Activated naive CD8-positive, alpha-beta T cell treated with anti-CD3 and anti-CD28 coated beads, Interleukin-2, amount 10 ng/mL, durations not matched to agents 7 days and 5 days (primary cell): ENCODE measurements around the gene ERLIN1. TPM values are rescaled to one million over a fixed set of nuclear protein-coding genes. Genes with fewer than 3 reads are reported as not detected.
"Not testable (repeated sequence)": the region's sequence is repeated elsewhere in the genome, so short reads cannot be mapped to it uniquely, and the experiment has no call there.

Experiments
- ATAC-seq: fragments of 150-1000 bp; cut with Tn5 transposase; one replicate; pipeline ENCODE4 v1.10.0; 2021; ENCODE audit warnings: low read depth, moderate library complexity
- POLR2A ChIA-PET: fragments of 350-600 bp; sonication (Branson Sonifier 250); formaldehyde crosslinking; loops from one replicate; lab custom pipeline; 2021; ENCODE audit warnings: antibody characterized with exemption; lab: Charles Lee
- DNase-seq: peaks from one replicate; pipeline ENCODE4 v3.0.0; 2021
- H3K27ac Mint-ChIP-seq: one replicate; pipeline ENCODE4 v1.8.0; 2022; ENCODE audit warnings: mild to moderate bottlenecking, mixed read lengths
- H3K27me3 Mint-ChIP-seq: one replicate; pipeline ENCODE4 v1.8.0; 2022; ENCODE audit warnings: mild to moderate bottlenecking, moderate library complexity, mixed read lengths
- H3K36me3 Mint-ChIP-seq: one replicate; pipeline ENCODE4 v1.8.0; 2021; ENCODE audit warnings: mild to moderate bottlenecking, mixed read lengths
- H3K4me1 Mint-ChIP-seq: one replicate; pipeline ENCODE4 v1.8.0; 2021; ENCODE audit warnings: mixed read lengths
- H3K4me3 Mint-ChIP-seq: one replicate; pipeline ENCODE4 v1.8.0; 2022; ENCODE audit warnings: mild to moderate bottlenecking, moderate library complexity, mixed read lengths
- H3K9me3 Mint-ChIP-seq: one replicate; pipeline ENCODE4 v1.8.0; 2021; ENCODE audit warnings: mixed read lengths
- total RNA-seq, 2 experiments: library from RNA; stranded (reverse); gene quantifications; one replicate each; pipeline ENCODE4 v1.2.3, GENCODE V29; 2021

Gene ERLIN1
- total RNA-seq, 2 experiments from 2014 or later = 14.9 to 16.2 TPM

GRCh38 chr10:100140070-100140469 is 45.8 kb downstream of the ERLIN1 start:
- peaks cover 3% of the 10 kb centered on the region for H3K9me3 Mint-ChIP-seq
- no peaks in the 10 kb centered on the region for H3K36me3 Mint-ChIP-seq
- no peak for DNase-seq
- POLR2A ChIA-PET = no interaction called here
- no peak overlapping the region for H3K27ac Mint-ChIP-seq
- peaks cover 30% of the 10 kb centered on the region for H3K27me3 Mint-ChIP-seq
- H3K4me3 Mint-ChIP-seq = no peak overlapping the region
- ATAC-seq = no peak
- no peaks in the 10 kb centered on the region for H3K4me1 Mint-ChIP-seq

- peaks cover 30% of the 10 kb centered on the region for H3K27me3 Mint-ChIP-seq
- POLR2A ChIA-PET = no interaction called here
- H3K4me1 Mint-ChIP-seq = no peaks in the 10 kb centered on the region
- DNase-seq (no peak), ATAC-seq (no peak)
- no peak overlapping the region for H3K4me3 Mint-ChIP-seq
- H3K27ac Mint-ChIP-seq = no peak overlapping the region
- H3K36me3 Mint-ChIP-seq = no peaks in the 10 kb centered on the region
- peaks cover 6% of the 10 kb centered on the region for H3K9me3 Mint-ChIP-seq
These were observed 46.8 kb downstream of the ERLIN1 start for GRCh38 chr10:100138921-100139496.

GRCh38 chr10:100135486-100135885 is 50.3 kb downstream of the ERLIN1 start:
- ATAC-seq (no peak), DNase-seq (no peak)
- Mint-ChIP-seq H3K9me3 (peaks cover 9% of the 10 kb centered on the region), H3K4me3 (no peak overlapping the region), H3K27me3 (peaks cover 25% of the 10 kb centered on the region), H3K27ac (no peak overlapping the region), H3K4me1 (peaks cover 3% of the 10 kb centered on the region), H3K36me3 (no peaks in the 10 kb centered on the region)
- POLR2A ChIA-PET = no interaction called here

- DNase-seq (no peak), ATAC-seq (no peak)
- H3K27me3 Mint-ChIP-seq = peaks cover 27% of the 10 kb centered on the region
- no peak overlapping the region for H3K4me3 Mint-ChIP-seq
- H3K4me1 Mint-ChIP-seq = peaks cover 3% of the 10 kb centered on the region
- POLR2A ChIA-PET = no interaction called here
- no peak overlapping the region for H3K27ac Mint-ChIP-seq
- no peaks in the 10 kb centered on the region for H3K36me3 Mint-ChIP-seq
- H3K9me3 Mint-ChIP-seq = peaks cover 9% of the 10 kb centered on the region
These were observed 52.0 kb downstream of the ERLIN1 start for GRCh38 chr10:100133801-100134200.

DNA sequence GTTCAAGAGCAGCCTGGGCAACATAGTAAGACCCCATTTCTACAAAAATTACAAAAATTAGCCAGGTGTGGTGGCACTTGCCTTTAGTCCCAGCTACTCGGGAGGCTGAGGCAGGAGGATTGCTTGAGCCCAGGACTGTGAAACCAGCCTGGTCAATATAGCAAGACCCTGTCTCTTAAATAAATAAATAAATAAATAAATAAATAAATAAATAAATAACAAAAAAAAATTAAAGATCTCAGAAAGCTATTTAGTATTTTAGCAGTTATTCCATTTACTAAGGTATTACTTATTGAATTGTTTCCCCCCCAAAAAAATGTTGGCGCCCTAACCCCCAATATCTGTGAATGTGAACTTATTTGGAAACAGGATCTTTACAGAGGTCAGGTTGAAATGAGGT is 53.4 kb downstream of the ERLIN1 start:
- POLR2A ChIA-PET = no interaction called here
- ATAC-seq (no peak), DNase-seq (no peak)
- Mint-ChIP-seq H3K36me3 (no peaks in the 10 kb centered on the region), H3K27ac (no peak overlapping the region), H3K9me3 (peaks cover 9% of the 10 kb centered on the region), H3K4me3 (no peak overlapping the region), H3K27me3 (peaks cover 27% of the 10 kb centered on the region), H3K4me1 (peaks cover 3% of the 10 kb centered on the region)

DNA sequence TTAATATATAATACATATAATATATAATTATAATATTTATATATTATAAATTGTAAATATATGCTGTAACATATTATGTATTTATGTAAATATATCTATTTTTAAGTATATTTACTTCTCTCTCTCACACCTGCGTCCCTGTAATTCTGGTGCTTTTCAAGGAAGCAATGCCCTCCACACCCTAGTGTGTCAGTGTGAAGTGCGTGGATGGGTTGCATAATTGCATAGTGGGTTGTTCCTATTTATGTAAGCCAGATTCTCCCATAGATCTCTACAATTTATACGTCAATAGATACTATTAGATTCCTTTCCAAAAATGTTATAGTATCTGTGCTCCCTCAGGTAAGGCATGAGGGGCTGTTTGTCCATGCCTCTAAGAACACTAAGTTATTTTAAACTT is 54.3 kb downstream of the ERLIN1 start:
- H3K27me3 Mint-ChIP-seq = peaks cover 22% of the 10 kb centered on the region
- DNase-seq (no peak), ATAC-seq (no peak)
- peaks cover 3% of the 10 kb centered on the region for H3K4me1 Mint-ChIP-seq
- no peak overlapping the region for H3K27ac Mint-ChIP-seq
- no peaks in the 10 kb centered on the region for H3K36me3 Mint-ChIP-seq
- POLR2A ChIA-PET = no interaction called here
- no peak overlapping the region for H3K4me3 Mint-ChIP-seq
- peaks cover 9% of the 10 kb centered on the region for H3K9me3 Mint-ChIP-seq

DNA sequence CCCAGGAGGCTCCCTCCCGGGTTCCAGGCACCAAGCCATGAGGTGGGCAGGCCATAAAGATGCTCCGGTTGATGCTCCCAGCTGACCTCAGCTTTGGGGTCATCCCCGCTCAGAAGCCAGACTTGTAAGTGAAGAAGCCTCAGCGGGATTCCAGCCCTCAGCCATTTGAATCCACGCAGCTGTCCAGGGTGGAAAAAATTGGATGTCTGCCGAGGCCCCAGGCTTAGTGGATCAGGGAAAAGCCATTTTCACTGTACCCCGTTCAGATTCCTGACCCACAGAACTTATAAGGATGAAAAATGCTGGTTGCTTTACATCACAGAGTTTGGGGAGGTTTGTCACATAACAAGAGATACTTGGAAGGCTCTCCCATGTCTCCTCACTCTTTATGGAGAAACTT is 55.0 kb downstream of the ERLIN1 start:
- DNase-seq (no peak), ATAC-seq (no peak)
- peaks cover 6% of the 10 kb centered on the region for H3K9me3 Mint-ChIP-seq
- peaks cover 3% of the 10 kb centered on the region for H3K4me1 Mint-ChIP-seq
- H3K36me3 Mint-ChIP-seq = no peaks in the 10 kb centered on the region
- POLR2A ChIA-PET = interaction anchor here (0.5 kb wide), 1 partner anchor 236 kb away, joined by 3 read pairs; no protein-coding TSS in a partner anchor
- H3K27ac Mint-ChIP-seq = no peak overlapping the region
- H3K27me3 Mint-ChIP-seq = peaks cover 17% of the 10 kb centered on the region
- no peak overlapping the region for H3K4me3 Mint-ChIP-seq

DNA sequence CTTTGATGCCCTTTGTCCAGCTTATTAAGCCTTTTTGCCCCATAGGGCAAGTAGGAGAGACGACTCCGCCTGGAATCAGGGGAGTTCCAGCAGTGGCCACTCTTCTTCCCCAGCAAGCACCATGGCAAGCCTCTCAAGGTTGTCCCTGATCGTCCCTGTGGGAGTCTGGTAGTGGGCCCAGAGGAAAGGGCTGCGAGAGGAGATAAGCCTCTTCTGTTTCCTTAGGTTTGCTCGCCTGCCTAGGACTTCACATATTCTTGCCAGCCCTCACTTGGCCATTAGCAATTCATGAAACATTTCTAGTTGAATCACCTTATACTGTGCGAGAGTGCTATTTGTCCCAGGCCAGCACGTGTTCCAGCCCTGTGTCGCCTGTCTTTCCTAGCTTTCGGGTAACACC is 56.4 kb downstream of the ERLIN1 start:
- DNase-seq (no peak), ATAC-seq (no peak)
- H3K9me3 Mint-ChIP-seq = peaks cover 3% of the 10 kb centered on the region
- peaks cover 3% of the 10 kb centered on the region for H3K4me1 Mint-ChIP-seq
- peaks cover 16% of the 10 kb centered on the region for H3K27me3 Mint-ChIP-seq
- H3K4me3 Mint-ChIP-seq = no peak overlapping the region
- POLR2A ChIA-PET = no interaction called here
- H3K36me3 Mint-ChIP-seq = no peaks in the 10 kb centered on the region
- H3K27ac Mint-ChIP-seq = no peak overlapping the region

GRCh38 chr10:100128951-100129350 is 56.9 kb downstream of the ERLIN1 start:
- Mint-ChIP-seq H3K27ac (no peak overlapping the region), H3K4me1 (peaks cover 5% of the 10 kb centered on the region), H3K9me3 (peaks cover 2% of the 10 kb centered on the region), H3K4me3 (no peak overlapping the region), H3K27me3 (peaks cover 16% of the 10 kb centered on the region), H3K36me3 (no peaks in the 10 kb centered on the region)
- ATAC-seq = no peak
- DNase-seq = no peak
- POLR2A ChIA-PET = no interaction called here

- H3K9me3 Mint-ChIP-seq, H3K4me3 Mint-ChIP-seq, H3K27ac Mint-ChIP-seq, H3K36me3 Mint-ChIP-seq, ATAC-seq, POLR2A ChIA-PET, H3K27me3 Mint-ChIP-seq, DNase-seq: not testable (repeated sequence)
- H3K4me1 Mint-ChIP-seq = peaks cover 17% of the 10 kb centered on the region
These were observed 60.5 kb downstream of the ERLIN1 start for GRCh38 chr10:100125335-100125734.

DNA sequence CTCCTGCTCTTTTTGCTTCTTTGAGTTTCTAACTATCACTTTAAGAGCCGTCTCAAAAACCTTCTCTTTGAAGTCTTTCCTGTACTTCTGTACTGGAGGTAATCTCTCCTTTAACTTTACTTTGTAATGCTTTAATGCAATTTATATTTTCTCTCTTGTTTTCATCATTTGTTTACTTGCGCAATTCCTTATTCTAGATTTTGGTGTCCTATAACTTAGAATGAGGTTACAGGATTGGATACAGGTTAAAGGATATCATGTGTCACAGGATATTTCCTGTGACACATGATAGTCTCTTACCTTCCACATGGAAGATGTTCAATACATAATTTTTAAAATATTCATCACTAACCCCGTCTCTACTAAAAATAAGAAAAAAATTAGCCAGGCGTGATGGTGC is 61.7 kb downstream of the ERLIN1 start:
- ATAC-seq = no peak
- H3K9me3 Mint-ChIP-seq = peaks cover 2% of the 10 kb centered on the region
- no peak for DNase-seq
- H3K27ac Mint-ChIP-seq = no peak overlapping the region
- H3K4me3 Mint-ChIP-seq = no peak overlapping the region
- H3K36me3 Mint-ChIP-seq = no peaks in the 10 kb centered on the region
- H3K27me3 Mint-ChIP-seq = peaks cover 7% of the 10 kb centered on the region
- POLR2A ChIA-PET = no interaction called here
- H3K4me1 Mint-ChIP-seq = peaks cover 17% of the 10 kb centered on the region

GRCh38 chr10:100122780-100123179 is 63.0 kb downstream of the ERLIN1 start:
- ATAC-seq (no peak), DNase-seq (no peak)
- POLR2A ChIA-PET = no interaction called here
- H3K36me3 Mint-ChIP-seq = no peaks in the 10 kb centered on the region
- peak overlapping the region; percentile 33 for H3K4me3 Mint-ChIP-seq
- peaks cover 2% of the 10 kb centered on the region for H3K9me3 Mint-ChIP-seq
- peak overlapping the region; percentile 66 for H3K27ac Mint-ChIP-seq
- H3K4me1 Mint-ChIP-seq = peaks cover 19% of the 10 kb centered on the region
- H3K27me3 Mint-ChIP-seq = peaks cover 3% of the 10 kb centered on the region

DNA sequence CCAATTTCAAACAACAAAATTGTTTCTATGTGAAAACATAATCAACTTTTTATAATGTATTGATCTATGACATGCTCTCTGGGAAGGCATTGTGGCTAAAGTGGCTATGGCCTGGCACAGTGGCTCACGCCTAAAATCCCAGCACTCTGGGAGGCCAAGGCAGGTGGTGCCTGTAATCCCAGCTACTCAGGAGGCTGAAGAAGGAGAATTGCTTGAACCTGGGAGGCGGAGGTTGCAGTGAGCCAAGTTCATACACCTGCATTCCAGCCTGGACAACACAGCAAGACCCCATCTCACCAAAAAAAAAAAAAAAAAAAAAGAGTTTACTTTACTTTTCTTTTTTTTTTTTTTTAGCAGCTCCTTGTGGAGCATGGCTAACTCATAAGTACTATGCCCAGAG is 65.3 kb downstream of the ERLIN1 start:
- peaks cover 19% of the 10 kb centered on the region for H3K4me1 Mint-ChIP-seq
- peaks cover 2% of the 10 kb centered on the region for H3K9me3 Mint-ChIP-seq
- DNase-seq (no peak), ATAC-seq (no peak)
- peaks cover 13% of the 10 kb centered on the region for H3K27me3 Mint-ChIP-seq
- POLR2A ChIA-PET = interaction anchor here (0.6 to 1.0 kb wide), 2 partner anchors 165 to 194 kb away, joined by 3 read pairs; no protein-coding TSS in a partner anchor
- H3K4me3 Mint-ChIP-seq = no peak overlapping the region
- H3K27ac Mint-ChIP-seq = no peak overlapping the region
- H3K36me3 Mint-ChIP-seq = no peaks in the 10 kb centered on the region

DNA sequence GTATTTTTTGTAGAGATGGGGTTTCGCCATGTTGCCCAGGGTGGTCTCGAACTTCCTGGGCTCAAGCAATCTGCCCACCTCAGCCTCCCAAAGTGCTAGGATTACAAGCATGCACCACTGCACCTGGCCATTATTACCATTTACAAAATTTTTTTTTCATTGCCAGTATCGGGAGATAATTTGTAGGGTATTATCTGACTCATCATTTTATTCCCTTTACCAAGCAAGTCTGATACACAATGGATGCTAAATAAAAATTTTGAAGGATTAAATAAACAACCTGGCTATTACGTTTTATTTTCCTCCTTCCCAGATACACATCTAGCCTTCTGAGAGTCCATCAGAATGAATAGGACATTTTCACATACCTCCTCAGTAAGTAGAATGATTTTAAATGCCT is 66.1 kb downstream of the ERLIN1 start:
- POLR2A ChIA-PET = no interaction called here
- no peak for DNase-seq
- Mint-ChIP-seq H3K4me3 (no peak overlapping the region), H3K9me3 (peaks cover 2% of the 10 kb centered on the region), H3K4me1 (peaks cover 19% of the 10 kb centered on the region), H3K36me3 (no peaks in the 10 kb centered on the region), H3K27me3 (peaks cover 14% of the 10 kb centered on the region), H3K27ac (no peak overlapping the region)
- no peak for ATAC-seq
